ENCODE data around the gene CACNA1C.

The CACNA1C gene

DNA sequence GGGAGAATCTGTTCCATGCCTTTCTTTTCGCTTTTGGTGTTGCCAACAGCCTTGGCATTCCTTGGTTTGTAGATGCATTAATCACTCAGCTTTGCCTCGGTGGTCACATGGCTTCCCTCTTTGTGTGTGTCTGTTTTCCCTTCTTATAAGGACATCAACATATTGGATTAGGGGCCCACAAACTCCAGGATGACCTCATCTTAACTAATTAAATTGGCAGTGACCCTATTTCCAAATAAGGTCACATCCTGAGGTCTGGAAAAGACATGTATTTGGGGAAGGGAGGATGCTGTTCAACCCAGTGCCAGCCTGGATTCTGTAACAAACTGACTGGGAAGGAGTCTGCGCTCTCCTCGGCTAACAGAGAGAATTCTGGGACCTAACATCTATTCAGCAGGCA, 376.2 kb downstream of the CACNA1C start:
- peak; percentile 34 for DNase-seq

DNA sequence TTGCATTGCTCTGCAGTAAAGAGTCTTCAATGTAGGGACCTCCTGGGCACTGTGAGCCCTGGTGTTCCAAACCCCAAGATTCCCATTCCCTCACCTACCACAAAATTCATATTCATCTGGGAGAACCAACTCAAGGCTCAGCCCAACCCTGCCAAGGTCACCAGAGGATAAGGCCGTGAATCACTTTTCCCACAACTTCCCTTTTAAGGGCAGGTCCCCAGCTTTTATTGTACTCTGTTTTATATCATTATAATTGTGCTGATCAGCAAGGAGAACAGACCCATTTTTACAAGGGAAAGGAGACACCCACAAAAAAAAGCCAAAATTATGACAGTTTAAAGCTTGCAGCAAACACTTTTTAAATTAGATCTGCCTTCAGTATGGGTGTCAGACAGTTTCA, 379.0 kb downstream of the CACNA1C start:
- DNase-seq, result peak; percentile 32

DNA sequence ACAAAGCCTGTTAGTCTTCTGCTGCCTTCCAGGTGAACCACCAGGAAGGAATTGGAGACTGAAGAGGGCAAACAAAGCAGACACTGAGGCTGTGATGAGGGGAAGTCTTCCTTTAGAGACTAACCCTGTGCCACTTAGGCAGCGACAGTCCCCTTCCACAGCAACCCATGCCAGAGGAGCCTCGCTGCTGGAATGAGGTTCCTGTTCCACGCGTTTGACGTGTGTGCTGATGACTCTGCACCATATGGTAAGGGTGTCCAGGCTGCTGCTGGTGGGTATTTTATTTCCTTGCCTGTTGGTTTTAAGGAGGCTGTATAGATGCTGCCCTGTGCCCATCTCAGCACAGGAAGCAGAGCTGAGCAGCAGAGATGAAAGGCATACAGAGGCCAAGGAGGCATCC, 380.1 kb downstream of the CACNA1C start:
- no peak for DNase-seq

DNA sequence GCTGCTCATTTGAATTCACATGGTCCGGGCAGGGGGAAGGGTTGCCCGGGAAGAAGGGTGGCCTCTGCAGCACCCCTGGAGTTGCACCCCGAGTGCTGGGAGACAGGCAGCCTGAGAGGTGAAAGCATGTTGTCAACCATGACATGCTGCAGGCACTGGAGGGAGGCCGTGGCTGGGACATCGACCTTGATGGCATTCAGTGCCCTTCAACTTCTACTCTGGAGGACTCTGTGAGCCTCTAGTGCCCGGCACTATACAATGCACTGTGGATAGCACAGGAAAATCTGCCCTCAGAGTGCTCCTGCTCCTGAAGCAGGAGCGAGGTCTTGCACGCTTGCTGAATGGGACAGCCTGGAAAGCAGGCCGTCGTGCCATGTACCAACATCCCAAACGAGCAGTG, 382.7 kb downstream of the CACNA1C start:
- DNase-seq, result no peak

DNA sequence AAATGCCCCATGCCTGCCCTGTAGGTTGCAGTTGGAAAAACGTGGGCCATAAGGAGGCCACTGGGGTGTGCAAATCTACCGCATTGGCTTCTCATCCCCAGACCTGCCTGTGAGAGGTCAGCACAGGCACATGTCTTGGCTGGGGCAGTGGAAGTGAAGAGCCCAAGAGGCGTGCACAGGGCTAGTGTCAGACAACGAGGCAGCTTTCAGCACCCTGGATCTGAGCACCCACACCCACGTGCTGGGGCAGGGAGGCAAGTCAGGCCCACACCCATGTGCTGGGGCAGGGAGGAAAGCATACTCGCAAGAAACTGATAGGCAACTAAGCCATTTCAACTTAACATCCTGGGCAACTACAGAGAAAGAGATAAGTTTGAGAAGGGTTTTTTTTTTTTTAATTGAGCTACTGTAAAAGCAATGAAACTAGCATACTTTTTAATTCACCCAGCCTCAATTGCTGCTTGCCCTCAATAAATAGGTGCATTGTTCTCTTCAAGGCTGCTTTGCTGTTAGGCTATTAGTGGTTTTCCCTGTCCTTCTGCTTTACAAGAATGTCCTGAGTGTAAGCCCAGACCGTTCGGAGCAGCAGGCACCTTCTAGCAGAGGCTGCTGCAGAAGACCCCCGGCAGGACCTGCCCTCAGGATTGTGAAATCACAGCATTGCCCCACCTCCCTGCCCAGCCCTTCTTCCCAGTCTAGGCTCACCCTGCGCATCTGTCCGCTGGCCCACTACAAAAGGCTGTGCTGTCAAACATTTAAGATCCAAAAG, 386.7 kb downstream of the CACNA1C start:
- DNase-seq, result no peak

DNA sequence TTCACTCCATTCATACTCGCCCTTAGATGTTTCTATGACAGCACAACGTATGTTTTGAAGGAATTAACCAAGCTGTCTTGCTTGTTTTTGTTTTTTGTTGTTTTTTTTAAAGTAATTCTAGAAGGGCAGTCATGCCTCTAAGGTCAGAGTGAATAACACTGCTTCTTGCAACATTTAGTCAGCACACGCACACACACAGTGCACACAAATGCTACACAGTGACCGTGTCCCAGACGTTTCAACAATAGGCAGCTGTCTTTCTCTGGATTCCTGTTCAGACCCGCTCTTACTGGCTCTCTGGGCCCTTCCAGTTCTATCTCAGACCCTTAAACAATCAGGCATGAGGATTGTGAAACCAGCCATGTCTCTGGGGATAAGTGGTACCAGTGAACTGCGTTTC, 391.0 kb downstream of the CACNA1C start:
- no peak for DNase-seq

DNA sequence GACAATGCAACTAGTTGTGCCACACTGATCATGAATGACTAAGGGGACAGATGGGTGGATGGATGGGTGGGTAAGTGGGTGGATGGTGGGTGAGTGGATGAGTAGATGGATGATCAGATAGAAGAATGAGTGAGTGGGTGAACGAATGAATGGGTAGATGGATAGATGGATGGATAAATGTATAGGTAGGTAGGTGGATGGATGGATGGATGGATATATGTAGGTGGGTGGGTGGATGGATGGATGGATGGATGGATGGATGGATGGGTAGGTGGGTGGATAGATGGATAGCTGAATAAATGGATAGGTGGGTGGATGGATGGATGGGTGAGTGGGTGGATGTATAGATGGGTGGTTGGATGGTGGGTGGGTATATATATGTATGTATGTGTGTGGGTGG, 393.2 kb downstream of the CACNA1C start:
- DNase-seq, result no peak

DNA sequence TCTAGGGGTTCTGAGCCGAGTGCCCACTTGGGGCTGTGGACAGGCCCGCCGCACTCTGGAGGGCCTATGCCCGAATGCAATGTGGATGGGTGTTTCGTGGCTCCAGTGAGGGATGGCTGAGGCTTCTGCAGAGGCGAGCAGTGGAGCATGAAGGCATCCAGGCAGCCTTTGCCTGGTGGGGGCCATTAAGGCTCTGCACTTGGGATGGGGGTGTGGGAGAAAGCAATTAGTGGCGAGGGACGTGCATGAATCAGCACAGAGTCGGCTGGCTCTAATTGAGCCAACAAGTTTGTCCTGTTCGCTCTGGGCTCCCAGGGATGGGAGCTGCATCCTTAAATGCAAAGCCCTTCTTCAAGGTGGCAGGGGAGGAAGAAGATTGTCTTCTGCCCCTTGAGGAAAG, 395.1 kb downstream of the CACNA1C start:
- DNase-seq, result no peak

DNA sequence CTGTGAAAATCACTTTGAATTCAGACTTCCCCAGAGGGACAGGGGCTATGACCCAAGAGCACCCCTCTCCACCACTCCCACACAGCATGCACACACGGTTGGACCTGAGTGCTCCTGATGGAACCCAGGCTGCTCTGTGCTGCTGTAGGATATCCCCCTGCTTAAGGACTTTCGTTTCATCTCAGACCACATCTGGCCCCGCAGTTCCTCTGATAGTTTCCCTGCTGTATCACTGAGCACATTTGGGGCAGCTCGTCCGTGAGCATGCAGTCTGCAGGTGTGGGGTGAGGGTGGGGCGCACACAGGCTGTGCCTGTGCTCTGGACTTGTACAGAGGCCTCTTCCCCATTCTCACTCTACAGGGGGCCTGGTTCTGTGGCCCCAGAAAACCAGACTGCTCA, 396.8 kb downstream of the CACNA1C start:
- DNase-seq, result no peak

DNA sequence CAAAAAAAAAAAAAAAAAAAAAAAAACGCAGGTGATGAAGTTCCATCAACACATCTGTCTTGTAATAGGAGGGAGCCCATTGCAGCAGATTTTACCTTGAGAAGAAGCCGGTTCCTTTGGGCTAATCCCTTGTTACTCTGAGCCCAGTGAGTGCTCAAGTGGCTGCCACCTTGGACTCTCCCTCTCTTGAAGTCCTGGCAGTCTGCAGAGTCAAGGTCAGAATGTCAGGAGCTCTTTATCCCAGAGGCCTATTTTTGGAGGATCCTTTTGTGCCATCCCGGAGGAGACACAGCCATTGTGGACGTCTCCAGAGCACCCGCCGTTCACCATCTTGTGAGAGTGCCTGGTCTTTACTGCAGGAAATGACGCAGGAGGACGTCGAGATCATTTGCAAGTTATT, 397.8 kb downstream of the CACNA1C start:
- DNase-seq, result no peak

DNA sequence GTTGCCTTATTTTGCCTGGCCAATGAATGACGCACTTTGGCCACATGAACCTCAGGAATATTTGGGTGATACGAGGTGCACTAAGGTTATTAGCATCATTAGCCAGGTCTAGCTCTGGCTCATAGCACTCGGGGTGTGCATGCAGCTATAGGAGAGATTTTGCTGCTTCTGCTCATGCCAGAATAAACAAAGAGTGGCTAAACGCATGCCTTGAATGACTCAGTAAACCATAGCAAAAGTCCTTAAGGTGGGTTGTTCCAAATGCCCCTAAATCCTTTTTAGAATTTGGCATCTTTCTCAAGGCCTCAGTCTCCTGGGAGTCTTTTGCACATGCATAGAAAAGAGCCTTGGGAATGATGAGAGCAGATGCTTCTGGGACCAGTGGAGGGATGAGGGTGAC, 398.2 kb downstream of the CACNA1C start:
- DNase-seq, result peak; percentile 53

DNA sequence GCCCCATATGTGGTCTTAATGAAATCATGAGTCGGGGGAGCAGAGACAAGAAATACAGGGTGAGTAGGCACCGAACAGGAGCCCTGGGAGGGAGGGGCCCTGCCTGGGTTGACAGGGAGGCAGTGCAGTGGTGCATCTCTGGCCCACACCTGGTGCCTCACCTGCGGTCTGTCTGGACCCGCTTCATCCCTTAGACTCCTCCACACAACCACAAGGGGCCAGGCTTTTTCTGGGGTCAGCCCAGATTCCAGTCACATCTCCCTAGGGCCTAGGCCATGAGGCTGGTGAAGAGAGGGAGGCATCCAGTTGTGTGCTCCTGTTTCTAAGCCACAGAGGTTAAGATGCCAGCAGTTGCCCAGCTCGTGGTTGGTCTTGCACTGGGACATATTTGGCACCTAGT, 398.7 kb downstream of the CACNA1C start:
- DNase-seq, result no peak

DNA sequence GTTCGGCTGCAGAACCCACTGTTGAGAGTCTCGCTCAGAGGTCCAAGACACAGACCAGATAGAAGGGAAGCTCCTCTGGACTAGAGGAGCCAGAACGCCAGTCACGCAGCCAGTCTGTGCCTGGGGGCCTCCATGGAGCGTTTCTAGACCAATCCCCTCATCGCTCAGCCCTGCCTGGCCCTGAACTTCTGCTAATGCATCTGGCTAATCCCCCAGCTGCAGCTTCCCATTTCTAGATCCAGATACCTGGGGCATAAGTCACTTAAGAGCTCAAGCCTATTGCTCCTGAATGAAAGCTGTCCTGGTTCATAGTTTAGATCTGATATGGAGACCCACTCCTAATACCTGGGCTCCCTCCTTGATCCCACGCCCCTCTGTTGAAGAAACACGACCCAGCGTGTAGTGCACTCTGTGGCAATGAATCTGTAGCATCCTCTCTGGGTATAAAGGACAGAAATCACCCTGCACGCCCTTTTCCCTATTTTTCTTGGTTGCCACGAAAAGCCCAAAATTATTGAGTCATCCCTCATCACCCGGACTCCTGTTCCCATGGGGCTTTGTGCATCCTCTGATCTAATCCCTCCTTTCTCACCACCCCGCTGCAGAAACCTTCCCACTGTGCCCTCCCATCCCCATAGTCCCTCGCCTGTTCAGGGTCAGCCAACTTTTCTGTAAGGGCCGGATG, 400.4 kb downstream of the CACNA1C start:
- peak; percentile 67 for DNase-seq

DNA sequence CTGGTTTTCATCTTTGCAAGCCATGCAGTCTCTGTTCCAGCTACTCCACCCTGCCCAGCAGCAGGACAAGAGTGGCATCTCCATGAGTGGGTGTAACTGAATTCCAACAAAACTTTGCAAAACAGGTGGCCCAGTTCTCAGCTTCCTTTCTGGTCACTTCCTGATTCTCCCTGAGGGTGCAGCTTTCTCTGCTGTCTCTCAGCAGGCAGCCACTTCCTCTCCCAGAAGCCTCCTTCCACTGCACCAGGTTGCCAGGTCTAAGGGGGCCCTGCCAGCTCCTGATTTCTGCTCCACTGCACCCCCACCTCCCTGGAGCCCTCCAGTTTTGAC, 400.9 kb downstream of the CACNA1C start:
- no peak for DNase-seq

DNA sequence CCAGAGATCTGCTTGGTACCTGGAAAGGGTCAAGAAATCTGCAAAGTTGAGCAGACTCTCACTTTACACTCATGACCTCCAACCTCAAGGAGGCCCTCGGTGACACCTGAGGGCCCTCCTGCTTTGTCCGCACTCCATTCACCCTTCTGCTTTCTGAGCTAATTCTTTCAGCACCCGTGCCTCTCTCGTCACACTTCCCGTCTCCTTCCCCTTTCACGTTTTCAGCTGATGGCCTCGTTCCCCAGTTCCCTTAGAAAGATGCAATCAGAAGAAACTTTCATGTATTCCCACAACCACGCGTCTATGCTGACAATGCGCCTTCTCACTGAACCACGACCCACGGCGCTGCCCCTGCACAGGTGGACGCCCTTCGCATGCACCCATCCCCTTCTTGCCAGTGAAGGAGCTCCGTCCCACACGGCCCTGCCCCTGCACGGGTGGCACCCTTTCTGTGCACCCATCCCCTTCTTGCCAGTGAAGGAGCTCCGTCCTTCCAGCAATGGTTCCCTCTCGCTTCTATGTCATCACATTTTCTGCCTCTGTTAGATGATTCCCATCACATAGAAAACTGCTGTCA, 401.9 kb downstream of the CACNA1C start:
- DNase-seq, result no peak

DNA sequence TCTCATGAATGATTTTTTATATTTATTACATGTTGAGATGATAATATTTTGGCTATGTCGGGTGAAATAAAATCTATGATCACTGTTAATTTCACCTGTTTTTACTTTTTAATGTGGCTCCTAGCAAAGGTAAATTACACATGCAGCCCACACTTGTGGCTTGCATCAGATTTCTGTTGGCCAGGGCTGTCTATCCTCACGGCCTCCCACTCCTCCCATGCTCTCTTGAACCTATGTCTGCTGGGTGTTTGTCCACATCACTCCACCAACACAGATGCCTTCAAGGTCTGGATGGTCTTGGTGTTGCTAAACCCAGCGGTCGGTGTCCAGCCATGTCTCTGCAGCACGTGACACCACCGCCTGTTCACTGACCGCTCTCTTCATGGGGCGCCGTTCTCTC, 402.6 kb downstream of the CACNA1C start:
- no peak for DNase-seq

DNA sequence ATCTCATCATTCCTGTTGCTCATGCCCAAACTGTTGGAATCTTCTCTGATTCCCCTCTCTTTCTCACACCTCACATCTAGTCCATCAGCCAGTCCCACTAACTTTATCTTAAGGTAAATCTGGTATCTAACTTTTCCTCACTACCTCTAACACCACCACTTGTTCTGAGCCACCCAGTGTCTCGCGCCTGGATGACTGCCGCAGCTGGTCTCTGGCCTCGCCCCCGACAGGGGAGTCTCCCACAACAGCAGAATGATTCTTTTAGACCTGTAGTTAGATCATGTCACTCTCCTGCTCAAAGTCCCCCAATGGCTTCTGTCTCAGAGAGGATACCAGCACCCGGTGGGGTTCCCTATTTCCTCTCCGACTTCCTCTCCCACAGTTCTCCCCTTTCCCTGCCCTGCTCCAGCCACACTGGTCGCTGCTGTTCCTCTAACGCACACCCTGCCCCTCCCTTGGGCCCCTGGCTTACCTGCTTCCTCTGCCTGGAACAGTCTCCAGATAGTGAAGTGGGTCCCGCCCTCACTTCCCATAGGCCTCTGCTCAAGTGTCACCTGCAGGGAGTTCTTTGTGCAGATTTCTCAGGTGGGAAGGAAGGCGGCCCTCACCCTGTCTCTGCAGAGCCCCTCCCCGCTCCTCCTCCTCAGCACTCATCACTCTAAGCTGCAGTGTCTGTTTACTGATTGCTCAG, 403.5 kb downstream of the CACNA1C start:
- DNase-seq, result no peak

DNA sequence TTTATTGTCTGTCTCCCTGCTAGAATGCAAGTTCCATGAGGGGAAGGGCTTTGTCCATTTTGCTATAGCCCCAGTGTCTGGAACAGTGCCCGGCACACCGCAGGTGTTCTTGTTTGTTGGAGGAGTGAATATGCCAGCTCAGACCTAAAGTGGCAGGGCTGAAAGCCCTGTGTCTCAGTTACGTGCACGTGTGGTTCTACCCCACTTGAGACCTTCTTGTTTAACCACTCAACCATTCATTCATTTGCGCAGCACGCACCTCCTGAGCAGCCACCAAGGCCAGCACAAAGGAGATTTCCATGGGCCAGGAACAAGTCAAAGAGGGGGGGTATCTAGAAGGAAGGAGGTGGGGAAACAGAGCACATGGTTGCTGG, 404.0 kb downstream of the CACNA1C start:
- DNase-seq, result no peak

DNA sequence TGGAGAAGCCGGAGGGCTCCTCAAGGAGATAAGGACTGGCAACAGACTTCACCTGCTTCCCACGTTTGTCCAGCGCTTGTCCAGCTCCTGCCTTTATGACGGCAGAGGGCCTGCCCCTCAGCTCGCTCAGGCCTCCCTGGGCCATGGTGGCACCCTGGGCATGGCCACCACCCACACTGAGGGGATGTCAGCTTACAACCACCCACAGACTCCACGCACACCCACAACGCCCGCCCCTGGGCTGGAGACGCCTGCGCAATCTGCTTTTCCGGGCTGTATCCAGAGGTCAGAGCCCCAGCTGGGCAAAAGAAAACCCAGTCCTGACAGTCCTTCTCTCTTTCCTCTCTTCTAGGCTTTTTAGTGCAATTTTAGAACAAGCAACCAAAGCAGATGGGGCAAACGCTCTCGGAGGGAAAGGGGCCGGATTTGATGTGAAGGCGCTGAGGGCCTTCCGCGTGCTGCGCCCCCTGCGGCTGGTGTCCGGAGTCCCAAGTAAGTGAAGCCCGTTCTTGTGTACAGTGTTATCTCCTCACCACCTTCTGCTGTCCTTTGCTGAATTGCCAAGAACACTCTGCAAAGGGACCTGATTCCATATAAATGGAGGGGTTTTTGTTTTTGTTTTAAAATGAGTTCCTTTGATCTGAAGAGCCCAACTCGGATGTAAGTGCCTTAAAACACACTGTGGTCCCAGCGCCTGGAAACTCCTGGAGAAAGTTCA, 404.6 kb downstream of the CACNA1C start:
- DNase-seq, result no peak

DNA sequence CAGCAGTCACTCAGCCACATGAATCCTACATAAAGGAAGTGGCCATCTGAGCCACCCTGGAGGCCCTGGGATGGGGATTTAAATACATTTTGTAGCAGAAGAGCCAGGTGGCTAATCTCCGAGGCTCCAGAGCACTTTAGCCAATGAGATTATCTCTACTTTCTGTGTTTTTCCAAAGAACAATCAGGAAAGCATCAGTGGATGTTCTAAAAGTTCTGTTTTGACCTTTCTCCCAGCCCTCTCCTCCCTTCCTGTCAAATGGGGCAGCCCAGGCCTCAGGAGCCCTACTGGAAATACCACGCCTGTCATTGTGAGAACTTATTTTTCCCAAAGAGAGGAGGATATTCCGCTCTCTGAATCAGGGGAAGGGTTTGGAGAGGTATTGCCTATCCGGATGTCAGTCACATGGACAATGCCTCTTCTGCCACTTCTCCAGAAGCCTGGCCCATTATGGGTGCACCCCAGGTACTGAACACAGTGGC, 405.2 kb downstream of the CACNA1C start:
- no peak for DNase-seq

DNA sequence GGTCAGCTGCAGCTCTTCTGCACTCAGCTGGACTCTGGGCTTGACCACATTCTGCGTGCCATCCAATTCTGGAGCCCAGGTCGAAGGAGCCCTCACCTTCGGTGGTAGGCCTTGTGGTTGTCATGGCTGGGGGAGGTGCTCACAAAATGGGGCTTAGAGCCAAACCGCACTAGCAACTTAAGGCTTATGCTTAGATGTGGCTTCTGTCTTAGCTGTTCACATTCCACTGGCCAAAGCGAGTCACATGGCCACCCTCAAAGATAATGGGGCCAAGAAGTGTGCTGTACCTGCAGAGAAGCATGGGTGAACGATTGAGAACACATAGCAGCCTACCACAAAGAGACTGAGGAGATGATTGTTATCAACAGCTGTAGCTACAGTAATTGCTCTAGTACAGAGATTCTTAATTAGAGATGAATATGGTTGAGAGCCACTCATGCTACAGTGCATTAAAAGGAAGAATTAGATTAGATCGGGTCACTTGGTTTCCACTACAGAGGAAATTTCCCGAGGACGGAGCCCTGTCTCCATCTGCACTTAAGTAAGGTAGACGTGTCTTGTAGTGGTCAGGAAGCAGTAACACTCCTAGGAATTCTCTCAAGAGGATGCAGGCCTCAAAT, 407.4 kb downstream of the CACNA1C start:
- DNase-seq, result no peak

DNA sequence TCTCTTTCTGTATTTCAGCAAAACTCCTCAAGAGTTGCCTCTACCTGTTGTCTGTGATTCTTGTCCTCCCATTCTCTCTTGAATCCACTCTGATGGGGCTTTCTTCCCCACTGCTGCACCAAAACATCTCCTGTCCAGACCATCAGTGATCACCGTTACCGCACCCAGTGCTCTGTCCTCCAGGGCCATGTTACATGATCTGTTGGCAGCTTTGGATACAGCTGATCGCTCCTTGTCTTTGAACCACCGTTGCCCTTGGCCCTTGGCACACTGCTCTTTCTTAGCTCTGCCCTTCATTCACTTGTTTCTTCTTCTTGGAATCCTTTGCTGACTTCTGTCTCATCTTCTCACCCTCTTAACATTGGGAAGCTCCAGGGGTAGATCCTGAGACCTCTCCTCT, 408.3 kb downstream of the CACNA1C start:
- DNase-seq, result no peak
